Fibroblast of the aortic adventitia (primary cell): ENCODE results near the gene GCNT2. TPM values are rescaled to one million over a fixed set of nuclear protein-coding genes. Genes with fewer than 3 reads are reported as not detected.
"Not testable (repeated sequence)": the region's sequence is repeated elsewhere in the genome, so short reads cannot be mapped to it uniquely, and the experiment has no call there.

Source experiments
- DNase-seq: peaks from one replicate; pipeline ENCODE4 v3.0.0-alpha.2; 2010; ENCODE audit warnings: low read depth
- H3K4me3 ChIP-seq: 2 replicates; pipeline ENCODE4 v1.5.1; 2011; ENCODE audit warnings: low read depth, mild to moderate bottlenecking, control low read depth, low read length, moderate library complexity
- total RNA-seq: library from RNA; depleted of rRNA; stranded (reverse); fragments of >200 nt; gene quantifications from 2 replicates; pipeline ENCODE4 v1.2.3, GENCODE V29; 2012; ENCODE audit warnings: low replicate concordance
- TF ChIP-seq, protein P1 (sequence below): IDR thresholded peaks from 2 replicates; pipeline ENCODE4 v1.5.1; 2011; ENCODE audit warnings: mild to moderate bottlenecking, low read length, control low read depth, inconsistent platforms; ENCODE audit not compliant: insufficient read depth

The GCNT2 gene
- total RNA-seq, 1 donor, result 2.5 TPM

DNA sequence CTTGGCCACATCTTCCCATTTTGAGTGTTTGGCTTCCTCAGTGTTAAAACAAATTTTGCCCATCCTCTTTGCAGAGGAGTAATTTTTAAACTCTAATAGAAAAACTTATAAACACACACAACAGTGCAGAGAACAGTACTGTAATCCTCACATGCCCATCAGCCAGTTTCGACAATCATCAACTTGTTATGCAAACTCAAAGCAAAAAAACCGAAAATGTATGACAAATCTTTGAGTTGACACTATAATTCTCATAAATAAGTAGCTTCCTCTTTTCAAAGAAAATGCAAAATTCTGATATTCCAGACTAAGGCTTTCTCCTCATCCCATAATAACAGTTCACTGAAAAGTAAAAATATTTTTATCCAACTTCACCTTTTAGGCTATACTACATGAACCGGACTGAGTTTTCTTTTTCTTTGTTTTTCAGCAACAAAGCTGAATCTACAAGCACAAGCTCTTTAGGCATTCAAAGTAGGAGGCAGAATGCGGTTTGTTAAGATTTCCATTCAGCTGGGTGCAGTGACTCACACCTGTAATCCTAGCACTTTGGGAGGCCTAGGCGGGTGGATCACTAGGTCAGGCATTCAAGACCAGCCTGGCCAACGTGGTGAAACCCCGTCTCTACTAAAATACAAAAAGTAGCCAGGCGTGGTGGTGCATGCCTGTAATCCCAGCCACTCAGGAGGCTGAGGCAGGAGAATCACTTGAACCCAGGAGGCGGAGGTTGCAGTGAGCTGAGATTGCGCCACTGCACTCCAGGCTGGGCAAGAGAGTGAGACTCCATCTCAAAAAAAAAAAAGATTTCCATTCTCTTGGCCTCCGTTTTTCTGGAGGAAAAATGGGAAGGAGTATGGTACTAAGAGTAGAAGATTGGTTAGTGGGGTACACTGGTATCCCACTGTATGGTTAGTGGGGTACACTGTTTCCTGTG, 74.8 kb downstream of the GCNT2 start:
- no peak overlapping the region for H3K4me3 ChIP-seq
- no peak for DNase-seq
- TF ChIP-seq, protein P1, sequence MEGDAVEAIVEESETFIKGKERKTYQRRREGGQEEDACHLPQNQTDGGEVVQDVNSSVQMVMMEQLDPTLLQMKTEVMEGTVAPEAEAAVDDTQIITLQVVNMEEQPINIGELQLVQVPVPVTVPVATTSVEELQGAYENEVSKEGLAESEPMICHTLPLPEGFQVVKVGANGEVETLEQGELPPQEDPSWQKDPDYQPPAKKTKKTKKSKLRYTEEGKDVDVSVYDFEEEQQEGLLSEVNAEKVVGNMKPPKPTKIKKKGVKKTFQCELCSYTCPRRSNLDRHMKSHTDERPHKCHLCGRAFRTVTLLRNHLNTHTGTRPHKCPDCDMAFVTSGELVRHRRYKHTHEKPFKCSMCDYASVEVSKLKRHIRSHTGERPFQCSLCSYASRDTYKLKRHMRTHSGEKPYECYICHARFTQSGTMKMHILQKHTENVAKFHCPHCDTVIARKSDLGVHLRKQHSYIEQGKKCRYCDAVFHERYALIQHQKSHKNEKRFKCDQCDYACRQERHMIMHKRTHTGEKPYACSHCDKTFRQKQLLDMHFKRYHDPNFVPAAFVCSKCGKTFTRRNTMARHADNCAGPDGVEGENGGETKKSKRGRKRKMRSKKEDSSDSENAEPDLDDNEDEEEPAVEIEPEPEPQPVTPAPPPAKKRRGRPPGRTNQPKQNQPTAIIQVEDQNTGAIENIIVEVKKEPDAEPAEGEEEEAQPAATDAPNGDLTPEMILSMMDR, result no peak

DNA sequence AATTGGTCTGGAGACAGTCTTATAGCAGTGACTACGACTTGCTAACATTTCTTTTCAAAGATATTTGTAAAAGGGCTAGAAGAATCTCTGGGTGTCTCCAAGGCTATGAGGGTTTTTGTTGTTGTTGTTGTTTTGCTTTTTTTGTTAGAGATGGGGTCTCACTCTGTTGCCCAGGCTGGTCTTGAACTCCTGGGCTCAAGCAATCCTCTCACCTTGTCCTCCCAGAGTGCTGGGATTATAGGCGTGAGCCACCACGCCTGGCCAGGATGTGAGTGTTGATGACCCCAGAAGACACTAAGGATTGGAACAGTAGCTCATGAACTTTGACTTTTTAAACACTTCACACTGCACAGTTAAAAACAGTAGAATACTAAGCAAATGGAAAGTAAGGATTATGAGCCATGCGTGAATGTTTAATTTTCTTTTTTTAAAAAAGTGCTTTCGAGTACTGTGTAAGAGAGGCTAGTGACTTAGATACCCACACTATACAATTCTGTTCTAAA, 76.4 kb downstream of the GCNT2 start:
- DNase-seq, result no peak
- TF ChIP-seq, protein P1, result no peak
- H3K4me3 ChIP-seq, result no peak overlapping the region

DNA sequence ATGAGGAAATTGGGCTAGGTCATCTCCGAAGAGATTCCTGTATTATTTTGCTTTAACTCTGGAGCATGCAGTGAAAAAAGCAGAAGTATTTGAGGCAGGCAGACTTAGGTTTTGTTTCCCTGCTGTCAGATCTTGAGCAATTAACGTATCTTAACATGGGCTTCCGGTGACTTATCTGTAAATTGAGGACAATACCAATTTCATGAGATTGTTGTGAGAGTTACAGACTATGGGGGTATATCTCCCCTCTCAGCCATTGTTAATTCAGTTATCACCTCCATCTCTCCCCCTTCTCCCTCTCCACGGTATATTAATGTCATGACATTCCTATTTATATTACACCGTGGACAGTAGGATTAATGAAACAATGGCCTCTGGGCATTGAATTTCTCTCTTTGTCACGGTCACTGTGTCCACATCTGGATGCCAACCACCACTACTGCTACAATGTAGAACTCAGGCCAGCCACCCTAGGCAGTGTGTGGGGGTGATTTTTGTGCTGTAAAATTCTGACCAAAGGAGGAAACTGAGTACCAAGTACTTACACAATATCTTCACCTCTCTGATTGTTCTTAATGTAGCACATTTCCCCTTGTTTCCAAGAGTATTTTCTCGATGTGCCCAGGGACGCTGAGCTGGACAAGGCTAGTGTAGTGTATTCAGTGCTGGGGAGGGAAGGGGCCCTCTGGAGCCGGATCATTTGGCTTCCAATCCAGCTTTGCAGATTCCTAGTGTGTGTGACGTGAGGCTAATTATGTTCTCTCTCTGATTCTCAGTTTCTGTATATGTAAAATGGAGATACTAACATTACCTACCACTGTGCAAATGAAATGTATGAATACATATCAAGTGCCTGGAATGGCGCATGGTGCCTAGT, 77.2 kb downstream of the GCNT2 start:
- H3K4me3 ChIP-seq, result no peak overlapping the region
- no peak for DNase-seq
- TF ChIP-seq, protein P1, result no peak

DNA sequence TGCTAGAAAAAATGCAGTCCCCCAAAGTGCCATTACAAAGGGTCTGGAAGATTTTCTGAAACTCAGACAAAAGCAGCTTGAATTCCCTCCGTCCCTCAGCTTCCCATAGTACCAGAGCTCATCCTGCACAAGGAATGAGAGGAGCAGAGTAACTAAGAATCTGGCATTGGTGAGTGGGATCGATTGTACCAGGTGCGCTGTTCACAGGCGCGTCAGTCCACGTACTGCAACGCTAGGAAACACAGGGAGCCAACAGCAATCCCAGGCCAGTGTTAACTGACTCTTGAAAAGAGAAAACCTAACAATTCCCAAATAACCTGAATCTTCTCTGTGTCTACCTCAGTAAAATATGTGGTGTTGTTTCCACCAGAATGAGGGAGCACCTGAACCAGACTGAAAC, 77.9 kb downstream of the GCNT2 start:
- H3K4me3 ChIP-seq, result no peak overlapping the region
- DNase-seq, result no peak
- TF ChIP-seq, protein P1, result no peak

DNA sequence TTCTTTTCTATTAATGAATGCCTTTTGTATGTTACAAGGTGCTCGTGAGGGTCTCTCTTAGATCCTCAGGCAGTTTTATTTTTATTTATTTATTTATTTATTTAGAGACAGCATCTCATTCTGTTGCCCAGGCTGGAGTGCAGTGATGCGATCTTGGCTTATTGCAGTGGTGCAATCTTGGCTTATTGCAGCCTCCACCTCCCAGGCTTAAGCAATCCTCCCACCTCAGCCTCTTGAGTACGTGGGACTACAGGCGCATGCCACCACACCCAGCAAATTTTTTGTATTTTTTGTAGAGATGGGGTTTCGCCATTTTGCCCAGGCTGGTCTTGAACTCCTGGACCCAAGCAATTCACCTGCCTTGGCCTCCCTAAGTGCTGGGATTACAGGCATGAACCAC, 79.5 kb downstream of the GCNT2 start:
- not testable (repeated sequence) for DNase-seq, H3K4me3 ChIP-seq

DNA sequence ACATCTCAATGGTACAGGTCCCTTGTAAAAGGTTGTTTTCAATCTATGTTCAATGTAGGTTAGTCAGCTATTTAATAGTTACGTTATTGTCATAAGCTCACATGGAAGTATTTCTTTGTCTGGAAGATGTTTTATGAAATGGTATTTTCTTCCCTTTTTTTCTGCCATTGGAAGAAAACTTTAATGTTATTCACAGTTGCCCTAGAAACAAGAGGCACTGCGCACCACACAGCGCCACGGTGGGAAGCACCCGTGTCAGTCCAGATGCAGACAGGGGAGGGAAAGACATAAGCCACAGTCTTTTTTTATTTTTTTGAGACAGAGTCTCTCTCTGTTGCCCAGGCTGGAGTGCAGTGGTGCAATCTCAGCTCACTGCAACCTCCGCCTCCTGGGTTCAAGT, 82.1 kb downstream of the GCNT2 start:
- no peak overlapping the region for H3K4me3 ChIP-seq
- DNase-seq, result no peak
- TF ChIP-seq, protein P1, result no peak

DNA sequence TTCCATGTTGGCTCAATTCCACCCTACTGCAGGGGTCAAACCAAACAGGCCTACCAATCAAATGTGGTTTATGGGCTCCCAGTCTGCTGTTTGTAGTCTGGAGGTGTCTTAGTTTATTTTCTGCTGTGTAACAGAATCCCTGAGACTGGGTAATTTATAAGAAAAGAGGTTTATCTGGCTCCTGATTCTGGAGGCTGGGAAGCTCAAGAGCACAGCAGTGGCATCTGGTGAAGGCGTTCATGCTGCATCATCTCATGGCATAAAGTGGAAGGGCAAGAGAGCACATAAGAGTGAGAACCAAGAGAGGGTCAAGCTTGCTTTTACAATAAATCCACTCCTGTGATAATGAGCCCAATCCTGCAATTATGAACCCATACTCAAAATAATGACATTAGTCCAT, 87.9 kb downstream of the GCNT2 start:
- TF ChIP-seq, protein P1, result no peak
- DNase-seq, result no peak
- no peak overlapping the region for H3K4me3 ChIP-seq
